ENCODE results near the gene GNE.

DNA sequence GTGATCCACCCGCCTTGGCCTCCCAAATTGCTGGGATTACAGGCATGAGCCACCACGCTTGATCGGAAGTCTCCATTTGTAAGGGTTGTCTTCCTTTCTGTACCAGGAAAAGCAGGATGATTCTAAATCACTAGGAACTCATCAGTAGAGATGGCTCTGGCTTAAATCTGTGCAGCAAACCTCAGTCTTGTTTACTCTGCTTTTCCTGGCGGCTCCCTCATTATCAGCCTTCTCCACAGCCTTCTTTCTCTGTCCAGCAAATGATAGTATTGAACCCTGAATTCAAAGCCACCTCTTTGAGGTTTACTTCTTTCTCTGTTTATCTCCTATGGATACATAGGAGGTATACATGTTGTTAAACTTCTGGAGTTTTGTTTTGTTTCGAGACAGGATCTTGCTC is 43.0 kb upstream of the GNE start:
- TF ChIP-seq, protein P1, sequence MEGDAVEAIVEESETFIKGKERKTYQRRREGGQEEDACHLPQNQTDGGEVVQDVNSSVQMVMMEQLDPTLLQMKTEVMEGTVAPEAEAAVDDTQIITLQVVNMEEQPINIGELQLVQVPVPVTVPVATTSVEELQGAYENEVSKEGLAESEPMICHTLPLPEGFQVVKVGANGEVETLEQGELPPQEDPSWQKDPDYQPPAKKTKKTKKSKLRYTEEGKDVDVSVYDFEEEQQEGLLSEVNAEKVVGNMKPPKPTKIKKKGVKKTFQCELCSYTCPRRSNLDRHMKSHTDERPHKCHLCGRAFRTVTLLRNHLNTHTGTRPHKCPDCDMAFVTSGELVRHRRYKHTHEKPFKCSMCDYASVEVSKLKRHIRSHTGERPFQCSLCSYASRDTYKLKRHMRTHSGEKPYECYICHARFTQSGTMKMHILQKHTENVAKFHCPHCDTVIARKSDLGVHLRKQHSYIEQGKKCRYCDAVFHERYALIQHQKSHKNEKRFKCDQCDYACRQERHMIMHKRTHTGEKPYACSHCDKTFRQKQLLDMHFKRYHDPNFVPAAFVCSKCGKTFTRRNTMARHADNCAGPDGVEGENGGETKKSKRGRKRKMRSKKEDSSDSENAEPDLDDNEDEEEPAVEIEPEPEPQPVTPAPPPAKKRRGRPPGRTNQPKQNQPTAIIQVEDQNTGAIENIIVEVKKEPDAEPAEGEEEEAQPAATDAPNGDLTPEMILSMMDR (IDR thresholded peaks at IDR 0.05) = no peak
- no peak for TF ChIP-seq POLR2A (IDR thresholded peaks at IDR 0.05)
- TF ChIP-seq POLR2AphosphoS5 (IDR thresholded peaks at IDR 0.05) = no peak

Data from suprapubic skin (tissue), 4 donors.